Subcutaneous adipose tissue (tissue), 4 donors: Measurements from ENCODE around the gene IFT20. TPM values are rescaled to one million over a fixed set of nuclear protein-coding genes. Genes with fewer than 3 reads are reported as not detected.

ENCODE experiments used
- CTCF ChIP-seq: fragments of 450-650 bp; IDR thresholded peaks from one replicate; pipeline ENCODE4 v1.5.1; 2016; ENCODE audit warnings: low read depth, mild to moderate bottlenecking, control low read depth, antibody characterized with exemption, moderate library complexity
- total RNA-seq, 4 donors: library from RNA; depleted of rRNA; stranded (reverse); fragments of >200 nt; gene quantifications; one replicate each; pipeline ENCODE4 v1.1.0, GENCODE V29; 2016

IFT20 gene
- 10 to 100 TPM; 31.0 to 43.5 (median 37.3) TPM for total RNA-seq

DNA sequence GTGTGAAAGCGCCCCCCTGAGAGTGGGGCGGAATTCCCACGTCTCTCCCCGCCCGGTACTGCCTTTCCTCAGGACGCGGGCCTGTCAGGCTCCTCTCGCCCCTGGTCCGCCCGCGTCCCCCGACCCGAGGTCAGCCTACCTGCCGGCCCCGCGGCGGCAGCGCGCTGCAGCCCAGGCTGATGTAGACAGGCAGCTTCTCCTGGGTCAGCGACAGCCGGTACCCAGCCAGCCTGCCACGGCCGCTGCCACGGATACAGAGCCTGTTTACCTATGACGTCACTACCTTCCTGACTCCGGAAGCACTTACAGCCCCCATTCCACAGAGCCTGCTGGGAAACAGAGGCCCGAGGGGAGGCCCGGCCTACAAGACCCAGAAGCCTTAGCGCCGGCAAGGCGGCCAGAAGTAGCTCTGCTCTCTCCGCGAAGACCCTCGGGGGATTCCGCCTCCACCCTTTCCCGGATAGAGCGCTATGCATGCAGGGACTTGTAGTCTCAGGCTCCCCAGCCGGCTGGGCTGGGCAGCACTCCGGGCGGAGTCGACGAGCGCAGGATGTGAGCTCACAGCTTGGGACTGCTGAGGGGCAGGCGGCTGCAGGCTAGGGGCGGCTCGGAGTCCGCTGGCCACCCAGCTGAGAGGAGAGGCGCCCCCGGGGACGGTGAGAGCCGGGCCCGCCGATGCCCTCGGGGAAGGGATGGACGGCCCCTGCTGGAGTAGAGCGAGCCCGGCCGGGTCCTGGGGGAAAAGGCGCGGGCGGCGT lies at the start of gene IFT20, which contains the start of gene TNFAIP1:
TSS of gene IFT20 (minus strand) at position 272 of the 758 bp plus-strand sequence. CDS start 3,487 bp downstream, outside the sequence.
TSS of gene TNFAIP1 (plus strand) at position 561 of the 758 bp plus-strand sequence. CDS start 3,761 bp downstream, outside the sequence.
- TF ChIP-seq CTCF, result no peak

DNA sequence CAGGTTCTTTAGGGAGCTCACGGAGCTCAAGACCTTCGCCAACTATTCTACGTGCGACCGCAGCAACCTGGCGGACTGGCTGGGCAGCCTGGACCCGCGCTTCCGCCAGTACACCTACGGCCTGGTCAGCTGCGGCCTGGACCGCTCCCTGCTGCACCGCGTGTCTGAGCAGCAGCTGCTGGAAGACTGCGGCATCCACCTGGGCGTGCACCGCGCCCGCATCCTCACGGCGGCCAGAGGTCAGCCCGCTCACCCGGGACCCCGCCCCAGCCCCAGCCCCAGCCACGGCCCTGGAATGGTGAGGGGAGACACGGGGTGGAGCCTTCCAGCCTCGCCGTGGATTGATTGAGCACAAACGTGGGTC lies 49.7 kb upstream of the IFT20 start:
- no peak for TF ChIP-seq CTCF

DNA sequence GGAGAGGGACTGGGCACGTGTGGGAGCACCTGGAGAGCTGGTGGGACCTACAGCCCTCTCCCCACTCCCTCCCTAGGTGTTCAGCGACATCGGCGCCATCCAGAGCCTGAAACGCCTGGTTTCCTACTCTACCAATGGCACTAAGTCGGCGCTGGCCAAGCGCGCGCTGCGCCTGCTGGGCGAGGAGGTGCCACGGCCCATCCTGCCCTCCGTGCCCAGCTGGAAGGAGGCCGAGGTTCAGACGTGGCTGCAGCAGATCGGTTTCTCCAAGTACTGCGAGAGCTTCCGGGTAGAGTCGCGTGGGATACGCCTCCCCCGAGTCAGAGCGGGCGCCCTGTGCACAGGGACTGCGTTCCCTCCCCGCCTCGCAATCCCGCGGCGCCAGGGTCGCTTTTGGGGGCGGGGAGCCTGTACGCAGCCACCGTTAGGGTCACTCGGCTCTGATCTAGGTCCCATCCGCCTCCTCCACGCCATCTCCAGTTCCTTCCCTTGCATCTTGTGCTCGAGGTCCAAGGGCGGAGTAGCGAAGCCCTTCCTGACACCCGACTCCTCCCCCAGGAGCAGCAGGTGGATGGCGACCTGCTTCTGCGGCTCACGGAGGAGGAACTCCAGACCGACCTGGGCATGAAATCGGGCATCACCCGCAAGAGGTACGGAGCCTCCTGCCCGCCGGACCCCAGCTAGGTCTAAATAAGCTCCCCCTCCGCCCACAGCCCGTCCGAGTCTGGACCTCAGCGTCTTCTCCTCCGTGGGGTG lies 49.2 kb upstream of the IFT20 start:
- TF ChIP-seq CTCF, result no peak

DNA sequence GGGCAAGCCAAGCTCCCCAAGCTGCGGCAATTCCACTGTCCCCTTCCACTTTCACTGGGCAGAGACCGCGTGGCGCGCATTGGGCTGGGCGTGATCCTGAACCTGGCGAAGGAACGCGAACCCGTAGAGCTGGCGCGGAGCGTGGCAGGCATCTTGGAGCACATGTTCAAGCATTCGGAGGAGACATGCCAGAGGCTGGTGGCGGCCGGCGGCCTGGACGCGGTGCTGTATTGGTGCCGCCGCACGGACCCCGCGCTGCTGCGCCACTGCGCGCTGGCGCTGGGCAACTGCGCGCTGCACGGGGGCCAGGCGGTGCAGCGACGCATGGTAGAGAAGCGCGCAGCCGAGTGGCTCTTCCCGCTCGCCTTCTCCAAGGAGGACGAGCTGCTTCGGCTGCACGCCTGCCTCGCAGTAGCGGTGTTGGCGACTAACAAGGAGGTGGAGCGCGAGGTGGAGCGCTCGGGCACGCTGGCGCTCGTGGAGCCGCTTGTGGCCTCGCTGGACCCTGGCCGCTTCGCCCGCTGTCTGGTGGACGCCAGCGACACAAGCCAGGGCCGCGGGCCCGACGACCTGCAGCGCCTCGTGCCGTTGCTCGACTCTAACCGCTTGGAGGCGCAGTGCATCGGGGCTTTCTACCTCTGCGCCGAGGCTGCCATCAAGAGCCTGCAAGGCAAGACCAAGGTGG lies 46.0 kb upstream of the IFT20 start:
- no peak for TF ChIP-seq CTCF

DNA sequence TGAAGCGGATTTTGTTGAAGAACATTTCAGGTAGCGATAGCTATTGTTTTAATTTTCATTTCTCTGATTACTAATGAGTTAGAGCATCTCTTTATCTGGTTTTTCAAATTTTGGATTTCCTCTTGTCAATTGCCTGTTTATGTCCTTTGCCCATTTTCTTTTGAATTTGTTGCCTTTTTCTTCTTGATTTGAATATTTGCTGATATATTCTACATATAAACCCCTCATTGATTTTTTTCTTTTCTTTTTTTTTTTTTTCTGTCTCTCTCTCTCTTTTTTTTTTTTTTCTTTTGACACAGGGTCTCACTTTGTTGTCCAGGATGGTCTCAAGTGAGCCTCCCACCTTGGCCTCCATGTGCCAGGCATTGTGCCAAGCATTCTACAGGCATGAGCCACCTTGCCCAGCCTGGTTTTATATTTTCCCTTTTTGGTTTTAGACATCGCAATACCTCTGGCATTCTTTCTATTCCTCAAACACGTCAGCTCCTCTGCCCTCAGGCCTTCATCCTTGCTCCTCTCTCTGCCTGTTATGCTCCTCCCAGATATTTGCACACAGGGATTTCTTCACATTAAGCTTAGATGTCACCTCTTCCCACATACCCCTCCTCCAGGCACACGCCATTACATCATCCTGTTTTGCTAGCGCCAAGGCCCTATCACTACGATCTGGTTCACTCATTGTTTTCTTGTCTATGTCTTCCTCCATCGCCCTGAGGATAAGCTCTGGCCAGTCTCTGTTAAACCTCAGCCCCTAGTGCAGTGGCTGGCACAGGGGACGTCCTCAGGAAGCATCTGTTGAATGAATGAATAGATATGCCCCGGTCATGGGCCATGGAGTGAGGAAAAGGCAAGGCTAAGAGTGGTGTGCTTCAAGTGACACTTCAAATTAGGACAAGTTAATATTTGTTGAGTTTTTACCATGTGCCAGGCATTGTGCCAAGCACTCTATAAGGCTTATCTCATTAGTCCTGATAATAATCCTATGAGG lies 44.8 kb upstream of the IFT20 start:
- TF ChIP-seq CTCF, result no peak

- no peak for TF ChIP-seq CTCF
Measured at GRCh38 chr17:28372945-28373274, 37.6 kb upstream of the IFT20 start.
